NCI-H1417 treated with DMSO at 0.1 percent for 48 hours (cell line): ENCODE data around the gene MEGF10.
"Not testable (repeated sequence)": the region's sequence is repeated elsewhere in the genome, so short reads cannot be mapped to it uniquely, and the experiment has no call there.

ENCODE experiments used
- DNase-seq: peaks from one replicate; lab custom pipeline; 2025; lab: John Stamatoyannopoulos, UW

The MEGF10 gene

GRCh38 chr5:127290019-127290945, at the start of gene MEGF10:
TSS of gene MEGF10 (plus strand) at chr5:127290796. CDS start at chr5:127331309, 40,513 bp downstream.
- DNase-seq, result no peak

- no peak for DNase-seq
Observed at GRCh38 chr5:127243011-127243410, 47.6 kb upstream of the MEGF10 start.

- no peak for DNase-seq
Observed at GRCh38 chr5:127254729-127255284, 35.8 kb upstream of the MEGF10 start.

- no peak for DNase-seq
Observed at GRCh38 chr5:127256886-127257597, 33.6 kb upstream of the MEGF10 start.

- no peak for DNase-seq
Observed at GRCh38 chr5:127260686-127261085, 29.9 kb upstream of the MEGF10 start.

GRCh38 chr5:127265473-127265872, 25.1 kb upstream of the MEGF10 start:
- DNase-seq, result not testable (repeated sequence)

- not testable (repeated sequence) for DNase-seq
Observed at GRCh38 chr5:127268342-127268741, 22.3 kb upstream of the MEGF10 start.

- DNase-seq, result not testable (repeated sequence)
Observed at GRCh38 chr5:127270713-127271112, 19.9 kb upstream of the MEGF10 start.

- DNase-seq, result no peak
Observed at GRCh38 chr5:127275641-127276193, 14.9 kb upstream of the MEGF10 start.

GRCh38 chr5:127280491-127281220, 9.9 kb upstream of the MEGF10 start:
- no peak for DNase-seq

- no peak for DNase-seq
Observed at GRCh38 chr5:127281609-127282008, 9.0 kb upstream of the MEGF10 start.

GRCh38 chr5:127288676-127289075, 1.9 kb upstream of the MEGF10 start:
- DNase-seq, result no peak

GRCh38 chr5:127290946-127291693, 524 bp downstream of the MEGF10 start:
- DNase-seq, result no peak

- DNase-seq, result no peak
Observed at GRCh38 chr5:127292030-127292735, 1.6 kb downstream of the MEGF10 start.

- no peak for DNase-seq
Observed at GRCh38 chr5:127293373-127293772, 2.8 kb downstream of the MEGF10 start.

- DNase-seq, result no peak
Observed at GRCh38 chr5:127294829-127295228, 4.2 kb downstream of the MEGF10 start.

GRCh38 chr5:127295454-127295853, 4.9 kb downstream of the MEGF10 start:
- DNase-seq, result no peak

GRCh38 chr5:127296321-127296720, 5.7 kb downstream of the MEGF10 start:
- DNase-seq, result no peak

- DNase-seq, result not testable (repeated sequence)
Observed at GRCh38 chr5:127296894-127297293, 6.3 kb downstream of the MEGF10 start.

GRCh38 chr5:127297348-127298035, 6.9 kb downstream of the MEGF10 start:
- no peak for DNase-seq
